ENCODE results near the gene CDH12.

The CDH12 gene

GRCh38 chr5:21776466-21776865, 1076.7 kb downstream of the CDH12 start:
- no peak for DNase-seq (ENCODE audit: low spot score)
- TF ChIP-seq CTCF (IDR thresholded peaks at IDR 0.05; ENCODE audit: extremely low read depth, insufficient read depth, missing control alignments): no peak
- in situ Hi-C loops (cut with MboI; ENCODE audit: low pct_unique_long_range_greater_than_20kb, low sequenced_read_pairs, unreplicated experiment): no loop called here

GRCh38 chr5:21774801-21775200, 1078.3 kb downstream of the CDH12 start:
- in situ Hi-C loops (cut with MboI; ENCODE audit: low pct_unique_long_range_greater_than_20kb, low sequenced_read_pairs, unreplicated experiment): no loop called here
- no peak for TF ChIP-seq CTCF (IDR thresholded peaks at IDR 0.05; ENCODE audit: extremely low read depth, insufficient read depth, missing control alignments)
- no peak for DNase-seq (ENCODE audit: low spot score)

- in situ Hi-C loops (cut with MboI; ENCODE audit: low pct_unique_long_range_greater_than_20kb, low sequenced_read_pairs, unreplicated experiment): no loop called here
- TF ChIP-seq CTCF (IDR thresholded peaks at IDR 0.05; ENCODE audit: extremely low read depth, insufficient read depth, missing control alignments): no peak
Observed at GRCh38 chr5:21774281-21774680, 1078.9 kb downstream of the CDH12 start.

GRCh38 chr5:21773456-21773855, 1079.7 kb downstream of the CDH12 start:
- in situ Hi-C loops (cut with MboI; ENCODE audit: low pct_unique_long_range_greater_than_20kb, low sequenced_read_pairs, unreplicated experiment): no loop called here
- DNase-seq (ENCODE audit: low spot score): no peak
- no peak for TF ChIP-seq CTCF (IDR thresholded peaks at IDR 0.05; ENCODE audit: extremely low read depth, insufficient read depth, missing control alignments)

More at GRCh38 chr5:21774281-21774680, 1078.9 kb downstream of the CDH12 start:
- DNase-seq (ENCODE audit: low spot score): no peak

- in situ Hi-C loops (cut with MboI; ENCODE audit: low pct_unique_long_range_greater_than_20kb, low sequenced_read_pairs, unreplicated experiment): no loop called here
- DNase-seq (ENCODE audit: low spot score): no peak
- no peak for TF ChIP-seq CTCF (IDR thresholded peaks at IDR 0.05; ENCODE audit: extremely low read depth, insufficient read depth, missing control alignments)
Observed at GRCh38 chr5:21765406-21765805, 1087.7 kb downstream of the CDH12 start.

GRCh38 chr5:21739096-21739495, 1114.0 kb downstream of the CDH12 start:
- in situ Hi-C loops (cut with MboI; ENCODE audit: low pct_unique_long_range_greater_than_20kb, low sequenced_read_pairs, unreplicated experiment): no loop called here
- TF ChIP-seq CTCF (IDR thresholded peaks at IDR 0.05; ENCODE audit: extremely low read depth, insufficient read depth, missing control alignments): no peak
- no peak for DNase-seq (ENCODE audit: low spot score)

GRCh38 chr5:21723500-21723899, 1129.6 kb downstream of the CDH12 start:
- DNase-seq (ENCODE audit: low spot score): no peak
- in situ Hi-C loops (cut with MboI; ENCODE audit: low pct_unique_long_range_greater_than_20kb, low sequenced_read_pairs, unreplicated experiment): no loop called here
- TF ChIP-seq CTCF (IDR thresholded peaks at IDR 0.05; ENCODE audit: extremely low read depth, insufficient read depth, missing control alignments): no peak
